Mesangial cell (primary cell): ENCODE results near the gene ZNF462. TPM values are rescaled to one million over a fixed set of nuclear protein-coding genes. Genes with fewer than 3 reads are reported as not detected.

ENCODE experiments used
- total RNA-seq: library from RNA; depleted of rRNA; stranded (reverse); fragments of >200 nt; gene quantifications from 2 replicates; pipeline ENCODE4 v1.2.3, GENCODE V29; 2015

Gene ZNF462, protein sequence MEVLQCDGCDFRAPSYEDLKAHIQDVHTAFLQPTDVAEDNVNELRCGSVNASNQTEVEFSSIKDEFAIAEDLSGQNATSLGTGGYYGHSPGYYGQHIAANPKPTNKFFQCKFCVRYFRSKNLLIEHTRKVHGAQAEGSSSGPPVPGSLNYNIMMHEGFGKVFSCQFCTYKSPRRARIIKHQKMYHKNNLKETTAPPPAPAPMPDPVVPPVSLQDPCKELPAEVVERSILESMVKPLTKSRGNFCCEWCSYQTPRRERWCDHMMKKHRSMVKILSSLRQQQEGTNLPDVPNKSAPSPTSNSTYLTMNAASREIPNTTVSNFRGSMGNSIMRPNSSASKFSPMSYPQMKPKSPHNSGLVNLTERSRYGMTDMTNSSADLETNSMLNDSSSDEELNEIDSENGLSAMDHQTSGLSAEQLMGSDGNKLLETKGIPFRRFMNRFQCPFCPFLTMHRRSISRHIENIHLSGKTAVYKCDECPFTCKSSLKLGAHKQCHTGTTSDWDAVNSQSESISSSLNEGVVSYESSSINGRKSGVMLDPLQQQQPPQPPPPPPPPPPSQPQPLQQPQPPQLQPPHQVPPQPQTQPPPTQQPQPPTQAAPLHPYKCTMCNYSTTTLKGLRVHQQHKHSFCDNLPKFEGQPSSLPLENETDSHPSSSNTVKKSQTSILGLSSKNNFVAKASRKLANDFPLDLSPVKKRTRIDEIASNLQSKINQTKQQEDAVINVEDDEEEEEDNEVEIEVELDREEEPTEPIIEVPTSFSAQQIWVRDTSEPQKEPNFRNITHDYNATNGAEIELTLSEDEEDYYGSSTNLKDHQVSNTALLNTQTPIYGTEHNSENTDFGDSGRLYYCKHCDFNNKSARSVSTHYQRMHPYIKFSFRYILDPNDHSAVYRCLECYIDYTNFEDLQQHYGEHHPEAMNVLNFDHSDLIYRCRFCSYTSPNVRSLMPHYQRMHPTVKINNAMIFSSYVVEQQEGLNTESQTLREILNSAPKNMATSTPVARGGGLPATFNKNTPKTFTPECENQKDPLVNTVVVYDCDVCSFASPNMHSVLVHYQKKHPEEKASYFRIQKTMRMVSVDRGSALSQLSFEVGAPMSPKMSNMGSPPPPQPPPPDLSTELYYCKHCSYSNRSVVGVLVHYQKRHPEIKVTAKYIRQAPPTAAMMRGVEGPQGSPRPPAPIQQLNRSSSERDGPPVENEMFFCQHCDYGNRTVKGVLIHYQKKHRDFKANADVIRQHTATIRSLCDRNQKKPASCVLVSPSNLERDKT (N-terminal part only)
- 17.1 and 25.7 TPM in 2 replicates for total RNA-seq

DNA sequence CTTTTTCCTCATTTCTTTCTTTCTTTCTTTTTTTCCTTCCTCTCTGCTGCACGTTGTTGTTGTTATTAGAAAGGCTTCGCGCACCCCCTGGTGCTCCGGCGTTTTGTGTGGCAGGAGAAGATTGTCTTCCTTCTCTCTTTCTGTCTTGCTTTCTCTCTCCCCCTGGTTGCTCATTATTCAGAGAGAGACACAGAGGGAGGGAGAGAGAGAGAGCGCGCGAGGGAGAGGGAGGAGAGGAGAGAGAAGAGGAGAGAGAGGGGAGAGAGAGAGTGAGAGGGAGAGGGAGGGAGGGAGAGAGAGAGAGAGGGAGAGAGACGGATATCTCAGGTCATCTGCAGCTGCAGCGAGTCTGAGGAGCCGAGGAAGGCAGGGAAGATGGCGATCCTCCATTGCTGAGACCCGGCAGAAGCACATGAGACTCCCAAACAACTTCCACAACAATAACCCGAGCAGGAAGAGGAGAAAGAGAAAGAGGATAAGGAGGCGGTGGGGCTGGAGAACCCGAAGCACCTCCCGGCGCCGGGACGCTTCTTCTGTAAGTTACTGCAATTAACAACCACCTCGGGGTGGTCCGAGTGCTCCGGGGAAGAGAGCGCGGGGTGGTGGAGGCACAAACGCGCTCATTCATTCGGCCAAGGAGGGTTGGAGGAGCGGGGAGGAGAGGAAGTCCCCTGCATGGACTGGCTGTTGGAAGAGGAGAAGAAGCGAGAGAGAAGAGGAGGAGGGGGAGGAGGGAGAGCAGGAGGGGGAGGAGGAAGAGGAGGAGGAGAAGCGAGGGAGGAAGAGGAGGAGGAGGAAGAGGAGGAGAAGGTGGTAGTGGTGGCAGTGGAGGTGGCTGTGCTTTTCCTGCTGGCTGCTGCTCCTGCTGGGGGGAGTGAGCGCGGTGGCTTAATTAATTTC lies at the start of gene ZNF462:
ZNF462 (plus strand) TSS at position 346 of the 900 bp plus-strand sequence. CDS start 60,218 bp downstream, outside the sequence.

